Activated CD4-positive, alpha-beta T cell treated with anti-CD3 and anti-CD28 coated beads for 36 hours (primary cell): Measurements from ENCODE around the gene ATP1B4. TPM values are rescaled to one million over a fixed set of nuclear protein-coding genes. Genes with fewer than 3 reads are reported as not detected.

Experiments
- ATAC-seq: fragments of 200-7000 bp; cut with Tn5 transposase; one replicate; pipeline ENCODE4 v1.10.0; 2021; ENCODE audit warnings: mild to moderate bottlenecking, moderate library complexity
- CTCF ChIA-PET: fragments of 350-600 bp; sonication (Branson Sonifier 250); formaldehyde crosslinking; loops from one replicate; lab custom pipeline; 2021; ENCODE audit warnings: antibody characterized with exemption; lab: Charles Lee
- POLR2A ChIA-PET: fragments of 350-600 bp; sonication (Branson Sonifier 250); formaldehyde crosslinking; loops from one replicate; lab custom pipeline; 2021; ENCODE audit warnings: antibody characterized with exemption, inconsistent platforms; lab: Charles Lee
- DNase-seq: peaks from one replicate; pipeline ENCODE4 v3.0.0-alpha.2; 2020
- H3K27ac Mint-ChIP-seq: one replicate; pipeline ENCODE4 v1.8.0; 2021; ENCODE audit warnings: mixed read lengths
- H3K27me3 Mint-ChIP-seq: one replicate; pipeline ENCODE4 v1.8.0; 2021; ENCODE audit warnings: mixed read lengths
- H3K36me3 Mint-ChIP-seq: one replicate; pipeline ENCODE4 v1.8.0; 2021; ENCODE audit warnings: low read depth, mixed read lengths
- H3K4me1 Mint-ChIP-seq: one replicate; pipeline ENCODE4 v1.8.0; 2021; ENCODE audit warnings: mixed read lengths
- H3K4me3 Mint-ChIP-seq: one replicate; pipeline ENCODE4 v1.8.0; 2021; ENCODE audit warnings: mild to moderate bottlenecking, moderate library complexity, mixed read lengths
- H3K9me3 Mint-ChIP-seq: one replicate; pipeline ENCODE4 v1.8.0; 2021; ENCODE audit warnings: low read depth, mixed read lengths
- intact Hi-C, 2 experiments: fragments of 100-400 bp; cut with DNase I in 1 of 2; cut with micrococcal nuclease in 1 of 2; formaldehyde crosslinking; loops; one replicate each; pipeline versions ENCODE4 v1.14.2 to v1.15.1; 2022 to 2024; cut with DNase I, micrococcal nuclease
- total RNA-seq, 2 experiments: library from RNA; stranded (reverse); gene quantifications; one replicate each; pipeline ENCODE4 v1.2.3, GENCODE V29; 2021

ATP1B4 gene
- total RNA-seq, 2 experiments from 2014 or later = not detected

- no peak overlapping the region for H3K4me3 Mint-ChIP-seq
- no peaks in the 10 kb centered on the region for H3K9me3 Mint-ChIP-seq
- peaks cover 4% of the 10 kb centered on the region for H3K4me1 Mint-ChIP-seq
- ChIA-PET CTCF (interaction anchor here (0.5 kb wide), 1 partner anchor 24 kb away, joined by 3 read pairs; no protein-coding TSS in a partner anchor), POLR2A (no interaction called here)
- intact Hi-C loops = no loop called here
- H3K27ac Mint-ChIP-seq = no peak overlapping the region
- H3K36me3 Mint-ChIP-seq = no peaks in the 10 kb centered on the region
- ATAC-seq (no peak), DNase-seq (no peak)
- H3K27me3 Mint-ChIP-seq = no peaks in the 10 kb centered on the region
Measured at GRCh38 chrX:120378570-120378969, 16.7 kb downstream of the ATP1B4 start.

GRCh38 chrX:120379937-120380681 lies 18.2 kb downstream of the ATP1B4 start:
- POLR2A ChIA-PET = interaction anchor here (0.6 kb wide), 1 partner anchor 345 kb away, joined by 4 read pairs; no protein-coding TSS in a partner anchor
- Mint-ChIP-seq H3K4me3 (no peak overlapping the region), H3K27me3 (no peaks in the 10 kb centered on the region), H3K4me1 (peaks cover 4% of the 10 kb centered on the region), H3K9me3 (no peaks in the 10 kb centered on the region), H3K27ac (no peak overlapping the region), H3K36me3 (no peaks in the 10 kb centered on the region)
- intact Hi-C loops = loop anchor here (1.0 to 5.0 kb wide), 3 partner anchors 72 to 97 kb away; no protein-coding TSS in a partner anchor
- no peak for DNase-seq
- CTCF ChIA-PET = interaction anchor here (0.7 to 2.1 kb wide), 3 partner anchors 72 to 115 kb away, joined by 3 to 8 read pairs (median 4); no protein-coding TSS in a partner anchor
- no peak for ATAC-seq

- Mint-ChIP-seq H3K36me3 (no peaks in the 10 kb centered on the region), H3K27me3 (no peaks in the 10 kb centered on the region), H3K9me3 (no peaks in the 10 kb centered on the region), H3K4me1 (peaks cover 4% of the 10 kb centered on the region), H3K27ac (no peak overlapping the region), H3K4me3 (no peak overlapping the region)
- ChIA-PET POLR2A (interaction anchor here (0.6 kb wide), 1 partner anchor 345 kb away, joined by 4 read pairs; no protein-coding TSS in a partner anchor), CTCF (interaction anchor here (0.7 to 2.1 kb wide), 3 partner anchors 71 to 115 kb away, joined by 3 to 8 read pairs (median 4); no protein-coding TSS in a partner anchor)
- ATAC-seq (peak; percentile 73), DNase-seq (peak; percentile 33)
- intact Hi-C loops = loop anchor here (1.0 to 5.0 kb wide), 3 partner anchors 72 to 97 kb away; no protein-coding TSS in a partner anchor
Measured at GRCh38 chrX:120380699-120381098, 18.8 kb downstream of the ATP1B4 start.

- H3K36me3 Mint-ChIP-seq = no peaks in the 10 kb centered on the region
- H3K27me3 Mint-ChIP-seq = no peaks in the 10 kb centered on the region
- ChIA-PET CTCF (no interaction called here), POLR2A (no interaction called here)
- H3K4me1 Mint-ChIP-seq = no peaks in the 10 kb centered on the region
- intact Hi-C loops = no loop called here
- ATAC-seq = no peak
- no peak overlapping the region for H3K4me3 Mint-ChIP-seq
- H3K27ac Mint-ChIP-seq = no peak overlapping the region
- DNase-seq = no peak
- H3K9me3 Mint-ChIP-seq = no peaks in the 10 kb centered on the region
Measured at GRCh38 chrX:120401301-120401700, 39.4 kb downstream of the ATP1B4 start.

GRCh38 chrX:120402369-120402768 lies 40.5 kb downstream of the ATP1B4 start:
- no peak overlapping the region for H3K27ac Mint-ChIP-seq
- no peaks in the 10 kb centered on the region for H3K9me3 Mint-ChIP-seq
- ATAC-seq (no peak), DNase-seq (no peak)
- H3K36me3 Mint-ChIP-seq = no peaks in the 10 kb centered on the region
- POLR2A ChIA-PET = no interaction called here
- CTCF ChIA-PET = interaction anchor here (0.7 kb wide), 1 partner anchor 24 kb away, joined by 3 read pairs; no protein-coding TSS in a partner anchor
- intact Hi-C loops = no loop called here
- no peaks in the 10 kb centered on the region for H3K4me1 Mint-ChIP-seq
- H3K4me3 Mint-ChIP-seq = no peak overlapping the region
- no peaks in the 10 kb centered on the region for H3K27me3 Mint-ChIP-seq

- ChIA-PET POLR2A (no interaction called here), CTCF (no interaction called here)
- H3K4me1 Mint-ChIP-seq = no peaks in the 10 kb centered on the region
- no peak overlapping the region for H3K4me3 Mint-ChIP-seq
- H3K9me3 Mint-ChIP-seq = peaks cover 4% of the 10 kb centered on the region
- H3K27ac Mint-ChIP-seq = no peak overlapping the region
- H3K36me3 Mint-ChIP-seq = peaks cover 2% of the 10 kb centered on the region
- intact Hi-C loops = no loop called here
- no peaks in the 10 kb centered on the region for H3K27me3 Mint-ChIP-seq
- no peak for ATAC-seq
- no peak for DNase-seq
Measured at GRCh38 chrX:120406638-120407037, 44.7 kb downstream of the ATP1B4 start.

- H3K36me3 Mint-ChIP-seq = peaks cover 2% of the 10 kb centered on the region
- no peak overlapping the region for H3K27ac Mint-ChIP-seq
- no peak overlapping the region for H3K4me3 Mint-ChIP-seq
- intact Hi-C loops = no loop called here
- POLR2A ChIA-PET = no interaction called here
- peaks cover 4% of the 10 kb centered on the region for H3K9me3 Mint-ChIP-seq
- H3K4me1 Mint-ChIP-seq = no peaks in the 10 kb centered on the region
- ATAC-seq = no peak
- DNase-seq = no peak
- H3K27me3 Mint-ChIP-seq = no peaks in the 10 kb centered on the region
- CTCF ChIA-PET = no interaction called here
Measured at GRCh38 chrX:120408168-120408567, 46.3 kb downstream of the ATP1B4 start.

GRCh38 chrX:120419463-120419862 lies 57.6 kb downstream of the ATP1B4 start:
- intact Hi-C loops = no loop called here

GRCh38 chrX:120426599-120426998 lies 64.7 kb downstream of the ATP1B4 start:
- DNase-seq (no peak), ATAC-seq (no peak)
- no peak overlapping the region for H3K27ac Mint-ChIP-seq
- CTCF ChIA-PET = interaction anchor here (0.6 to 1.5 kb wide), 3 partner anchors 20 to 749 kb away, joined by 3 to 5 read pairs (median 4); no protein-coding TSS in a partner anchor
- peaks cover 12% of the 10 kb centered on the region for H3K4me1 Mint-ChIP-seq
- intact Hi-C loops = no loop called here
- H3K9me3 Mint-ChIP-seq = no peaks in the 10 kb centered on the region
- no peaks in the 10 kb centered on the region for H3K36me3 Mint-ChIP-seq
- H3K4me3 Mint-ChIP-seq = no peak overlapping the region
- no peaks in the 10 kb centered on the region for H3K27me3 Mint-ChIP-seq
- POLR2A ChIA-PET = no interaction called here

More at GRCh38 chrX:120419463-120419862, 57.6 kb downstream of the ATP1B4 start:
- Mint-ChIP-seq H3K27ac (peak overlapping the region; percentile 42), H3K27me3 (no peaks in the 10 kb centered on the region), H3K9me3 (no peaks in the 10 kb centered on the region), H3K4me1 (peaks cover 17% of the 10 kb centered on the region), H3K36me3 (no peaks in the 10 kb centered on the region), H3K4me3 (no peak overlapping the region)
- POLR2A ChIA-PET = no interaction called here
- peak; percentile 11 for DNase-seq
- ATAC-seq = no peak
- CTCF ChIA-PET = no interaction called here

GRCh38 chrX:120428309-120428708 lies 66.4 kb downstream of the ATP1B4 start:
- Mint-ChIP-seq H3K4me1 (peaks cover 12% of the 10 kb centered on the region), H3K9me3 (no peaks in the 10 kb centered on the region), H3K4me3 (no peak overlapping the region), H3K27me3 (no peaks in the 10 kb centered on the region), H3K36me3 (peaks cover 1% of the 10 kb centered on the region), H3K27ac (no peak overlapping the region)
- ChIA-PET POLR2A (no interaction called here), CTCF (no interaction called here)
- intact Hi-C loops = no loop called here
- ATAC-seq (no peak), DNase-seq (no peak)

GRCh38 chrX:120429776-120430540 lies 68.1 kb downstream of the ATP1B4 start:
- Mint-ChIP-seq H3K4me3 (no peak overlapping the region), H3K4me1 (peaks cover 12% of the 10 kb centered on the region), H3K27ac (no peak overlapping the region), H3K9me3 (no peaks in the 10 kb centered on the region), H3K27me3 (no peaks in the 10 kb centered on the region), H3K36me3 (peaks cover 1% of the 10 kb centered on the region)
- CTCF ChIA-PET = interaction anchor here (0.6 kb wide), 1 partner anchor 36 kb away, joined by 5 read pairs; no protein-coding TSS in a partner anchor
- intact Hi-C loops = no loop called here
- no peak for DNase-seq
- no peak for ATAC-seq
- POLR2A ChIA-PET = no interaction called here
